SK-N-SH (cell line): ENCODE data around the gene VPS16. TPM values are rescaled to one million over a fixed set of nuclear protein-coding genes. Genes with fewer than 3 reads are reported as not detected.

Source experiments
- CTCF ChIA-PET: fragments of 300-600, 350-600 bp; formaldehyde crosslinking; extraction: SDS; loops from one replicate; lab custom pipeline; 2021; lab: Yijun Ruan, JAX
- POLR2A ChIA-PET: fragments of 350-600 bp; sonication (Branson Sonifier 250); formaldehyde crosslinking; extraction: SDS; loops from one replicate; lab custom pipeline; 2020; ENCODE audit warnings: antibody characterized with exemption, inconsistent platforms; lab: Yijun Ruan, JAX
- DNase-seq: peaks from one replicate; pipeline ENCODE4 v3.0.0; 2012
- H2AFZ ChIP-seq: fragments of 200-600 bp; sonication (generic); 2 replicates; pipeline ENCODE4 v1.8.1; 2016; ENCODE audit warnings: antibody characterized with exemption, mild to moderate bottlenecking, low read depth
- H3F3A ChIP-seq: fragments of 200-600 bp; sonication (generic); replicated peaks from 2 replicates; pipeline ENCODE3; 2016; ENCODE audit warnings: antibody characterized with exemption, mild to moderate bottlenecking; ENCODE audit not compliant: insufficient read depth
- H3K27ac ChIP-seq, 2 experiments: fragments of 200-500 bp in 1 of 2; fragments of 200-600 bp in 1 of 2; sonication (Bioruptor generic) in 1 of 2; sonication (generic), shearing (Covaris generic) in 1 of 2; 2 replicates each; pipeline versions ENCODE4 v1.5.1 to v1.6.1; 2014 to 2016; ENCODE audit warnings: low read depth in 2 of 2, inconsistent platforms in 1 of 2, low read length in 1 of 2, mild to moderate bottlenecking in 1 of 2, mixed read lengths in 1 of 2
- H3K27me3 ChIP-seq: fragments of 200-600 bp; sonication (generic), shearing (Covaris generic); 2 replicates; pipeline ENCODE4 v1.6.1; 2016; ENCODE audit warnings: mixed run types; ENCODE audit not compliant: insufficient read depth
- H3K36me3 ChIP-seq, 2 experiments: fragments of 200-500 bp in 1 of 2; fragments of 200-600 bp in 1 of 2; sonication (Bioruptor generic) in 1 of 2; sonication (generic) in 1 of 2; replicated peaks in 1 of 2; 2 replicates each; pipeline versions ENCODE3 to v1.5.1; 2014 to 2016; ENCODE audit warnings: low read length in 1 of 2, mild to moderate bottlenecking in 1 of 2; ENCODE audit not compliant: insufficient read depth in 2 of 2, control insufficient read depth in 1 of 2
- H3K4me1 ChIP-seq, 2 experiments: fragments of 200-500 bp in 1 of 2; fragments of 200-600 bp in 1 of 2; sonication (Bioruptor generic) in 1 of 2; sonication (generic), shearing (Covaris generic) in 1 of 2; 2 replicates each; pipeline versions ENCODE4 v1.5.1 to v1.6.1; 2014 to 2016; ENCODE audit warnings: low read depth in 1 of 2, low read length in 1 of 2, mixed run types in 1 of 2; ENCODE audit not compliant: insufficient read depth in 2 of 2, control insufficient read depth in 1 of 2
- H3K4me2 ChIP-seq: fragments of 200-600 bp; sonication (generic), shearing (Covaris generic); 2 replicates; pipeline ENCODE4 v1.6.1; 2017; ENCODE audit warnings: mixed run types
- H3K4me3 ChIP-seq, 2 experiments: fragments of 200-500 bp in 1 of 2; fragments of 200-600 bp in 1 of 2; sonication (Bioruptor generic) in 1 of 2; sonication (generic), shearing (Covaris generic) in 1 of 2; 2 replicates each; pipeline versions ENCODE4 v1.5.1 to v1.8.1; 2014 to 2016; ENCODE audit warnings: low read depth in 2 of 2, inconsistent platforms in 1 of 2, low read length in 1 of 2, mild to moderate bottlenecking in 1 of 2, mixed read lengths in 1 of 2, moderate library complexity in 1 of 2
- H3K79me2 ChIP-seq: fragments of 200-600 bp; sonication (generic); 2 replicates; pipeline ENCODE4 v1.8.1; 2017; ENCODE audit warnings: mild to moderate bottlenecking; ENCODE audit not compliant: insufficient read depth
- H3K9ac ChIP-seq: fragments of 200-600 bp; sonication (generic); 2 replicates; pipeline ENCODE4 v1.6.1; 2017; ENCODE audit warnings: mixed run types
- H3K9me2 ChIP-seq: fragments of 200-600 bp; sonication (generic); 2 replicates; pipeline ENCODE4 v1.6.1; 2017; ENCODE audit warnings: mixed run types
- H3K9me3 ChIP-seq: fragments of 200-600 bp; sonication (generic); 2 replicates; pipeline ENCODE4 v1.6.1; 2017; ENCODE audit warnings: mixed run types, mild to moderate bottlenecking, moderate library complexity
- H4K20me1 ChIP-seq: fragments of 200-600 bp; sonication (generic); 2 replicates; pipeline ENCODE4 v1.6.1; 2017; ENCODE audit warnings: mild to moderate bottlenecking, mixed run types; ENCODE audit not compliant: insufficient read depth
- CTCF ChIP-seq: fragments of 200-600 bp; sonication (generic); IDR thresholded peaks from 2 replicates; pipeline ENCODE4 v1.6.1; 2017; ENCODE audit warnings: antibody characterized with exemption, mild to moderate bottlenecking, moderate library complexity
- ELF1 ChIP-seq: IDR thresholded peaks from 2 replicates; pipeline ENCODE4 v1.4.0; 2012
- EP300 ChIP-seq, 2 experiments: IDR thresholded peaks; 2 replicates each; pipeline versions ENCODE4 v1.4.0 to v1.6.1; 2012; ENCODE audit warnings: borderline replicate concordance in 1 of 2, low read depth in 1 of 2, low read length in 1 of 2
- FOXJ3 ChIP-seq: sonication (generic); formaldehyde crosslinking; IDR thresholded peaks from 2 replicates; pipeline ENCODE4 v1.5.1; 2020; ENCODE audit warnings: mild to moderate bottlenecking, missing genetic modification reagents
- FOXM1 ChIP-seq: IDR thresholded peaks from 2 replicates; pipeline ENCODE4 v1.4.0; 2012; ENCODE audit warnings: low read depth, mild to moderate bottlenecking
- GABPA ChIP-seq: IDR thresholded peaks from 2 replicates; pipeline ENCODE4 v1.4.0; 2012; ENCODE audit warnings: low read depth, mild to moderate bottlenecking
- JUND ChIP-seq: IDR thresholded peaks from 2 replicates; pipeline ENCODE4 v1.4.0; 2012
- MXI1 ChIP-seq: IDR thresholded peaks from 2 replicates; pipeline ENCODE4 v1.6.1; 2012; ENCODE audit warnings: mild to moderate bottlenecking, low read depth, low read length, improper control_type of control experiment
- POLR2AphosphoS5 ChIP-seq: IDR thresholded peaks from 2 replicates; pipeline ENCODE4 v1.6.1; 2012; ENCODE audit warnings: low read depth, low read length
- RAD21 ChIP-seq: IDR thresholded peaks from 2 replicates; pipeline ENCODE4 v1.6.1; 2012; ENCODE audit warnings: mild to moderate bottlenecking, low read length
- RXRA ChIP-seq: IDR thresholded peaks from 2 replicates; pipeline ENCODE4 v1.4.0; 2012; ENCODE audit warnings: low read depth, mild to moderate bottlenecking, borderline replicate concordance
- SIN3A ChIP-seq: IDR thresholded peaks from 2 replicates; pipeline ENCODE4 v1.6.1; 2012; ENCODE audit warnings: low read depth, mild to moderate bottlenecking, low read length, moderate library complexity, borderline replicate concordance
- TAF1 ChIP-seq: IDR thresholded peaks from 2 replicates; pipeline ENCODE4 v1.6.1; 2012; ENCODE audit warnings: low read depth, mild to moderate bottlenecking, low read length, moderate library complexity, borderline replicate concordance
- TEAD4 ChIP-seq: IDR thresholded peaks from 2 replicates; pipeline ENCODE4 v1.4.0; 2012; ENCODE audit warnings: mild to moderate bottlenecking, borderline replicate concordance; ENCODE audit not compliant: insufficient read depth
- ZBTB33 ChIP-seq: IDR thresholded peaks from 2 replicates; pipeline ENCODE4 v1.4.0; 2012; ENCODE audit warnings: low read depth, borderline replicate concordance
- WGBS: methylation state at CpG from one replicate; pipeline ENCODE4 v1.1.6; 2017; ENCODE audit warnings: low lambda C conversion rate; 5-methylcytosine and 5-hydroxymethylcytosine counted together
- polyA plus RNA-seq, 3 experiments: library from polyadenylated mRNA; depleted of rRNA; stranded (reverse); fragments of >200 nt; gene quantifications; 2 replicates each; pipeline ENCODE4 v1.2.3, GENCODE V29; 2012
- TF ChIP-seq, protein P1 (sequence below): fragments of 150-350 bp; IDR thresholded peaks from 2 replicates; pipeline ENCODE4 v1.6.1; 2017; ENCODE audit warnings: antibody characterized with exemption, low read length, low read depth, borderline replicate concordance
- TF ChIP-seq, protein P2 (sequence below): IDR thresholded peaks from 2 replicates; pipeline ENCODE4 v1.4.0; 2012; ENCODE audit warnings: low read depth, borderline replicate concordance
- TF ChIP-seq, protein P3 (sequence below): IDR thresholded peaks from 2 replicates; pipeline ENCODE4; 2012

Gene VPS16
- polyA plus RNA-seq, 1 of the 3 experiments (the other 2 are of a cell fraction), result 62.0 TPM

DNA sequence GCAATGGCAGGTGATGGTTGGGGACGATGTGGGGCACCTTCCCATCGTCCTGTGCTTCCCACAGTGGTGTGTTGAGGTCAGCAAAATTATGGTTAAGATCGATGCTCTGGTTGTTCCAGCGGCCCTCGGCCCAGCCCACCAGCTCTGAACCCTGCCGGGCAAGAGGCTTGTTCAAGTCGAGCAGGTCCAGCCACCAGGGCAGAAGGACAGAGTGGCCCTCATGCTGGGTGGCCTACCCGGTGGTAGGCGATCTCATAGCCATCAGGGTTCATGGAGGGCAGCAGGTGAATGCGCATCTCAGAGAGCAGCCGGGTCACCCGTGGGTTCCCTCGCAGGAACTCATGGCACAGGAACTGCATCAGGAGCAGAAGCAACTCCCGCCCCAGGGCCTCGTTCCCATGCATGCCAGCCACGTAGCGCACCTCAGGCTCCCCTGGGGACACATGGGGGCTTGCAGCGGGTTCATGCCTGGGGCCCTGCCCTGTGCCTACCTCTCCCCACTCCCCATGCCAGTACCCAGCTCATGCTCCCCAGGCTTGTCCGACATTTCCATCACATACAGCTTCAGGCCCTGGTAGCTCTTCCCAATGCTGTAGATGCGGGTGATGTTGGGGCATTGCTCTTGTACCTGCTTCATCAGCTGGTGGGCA lies 44.4 kb upstream of the VPS16 start:
- Histone ChIP-seq H3K9me3 (no peaks in the 10 kb centered on the region), H3K27me3 (no peaks in the 10 kb centered on the region), H3K9ac (no peak overlapping the region), H4K20me1 (no peaks in the 10 kb centered on the region), H3K27ac (no peak overlapping the region), H3F3A (no peaks in the 10 kb centered on the region), H3K9me2 (no peaks in the 10 kb centered on the region), H3K4me2 (no peak overlapping the region), H3K4me1 (peaks cover 0 to 11% of the 10 kb centered on the region in 2 experiments; a peak in 1 of 4 replicates), H3K4me3 (no peak overlapping the region), H2AFZ (no peak overlapping the region), H3K36me3 (peaks cover 0 to 19% of the 10 kb centered on the region in 2 experiments), H3K79me2 (no peaks in the 10 kb centered on the region)
- 88% methylated on average over 13 of the region's 20 CpGs for WGBS
- POLR2A ChIA-PET, result no interaction called here
- DNase-seq, result no peak
- CTCF ChIA-PET, result no interaction called here
- TF ChIP-seq, protein P1, sequence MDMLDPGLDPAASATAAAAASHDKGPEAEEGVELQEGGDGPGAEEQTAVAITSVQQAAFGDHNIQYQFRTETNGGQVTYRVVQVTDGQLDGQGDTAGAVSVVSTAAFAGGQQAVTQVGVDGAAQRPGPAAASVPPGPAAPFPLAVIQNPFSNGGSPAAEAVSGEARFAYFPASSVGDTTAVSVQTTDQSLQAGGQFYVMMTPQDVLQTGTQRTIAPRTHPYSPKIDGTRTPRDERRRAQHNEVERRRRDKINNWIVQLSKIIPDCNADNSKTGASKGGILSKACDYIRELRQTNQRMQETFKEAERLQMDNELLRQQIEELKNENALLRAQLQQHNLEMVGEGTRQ, result no peak
- TF ChIP-seq TAF1, result no peak
- TF ChIP-seq ELF1, result no peak
- no peak for TF ChIP-seq JUND
- TF ChIP-seq CTCF, result no peak
- TF ChIP-seq FOXM1, result no peak
- TF ChIP-seq EP300 (IDR thresholded peaks at IDR 0.05; ENCODE audit: borderline replicate concordance in 1 of 2, low read depth in 1 of 2, low read length in 1 of 2), result no peak
- no peak for TF ChIP-seq GABPA
- no peak for TF ChIP-seq MXI1
- no peak for TF ChIP-seq RAD21
- TF ChIP-seq, protein P2, sequence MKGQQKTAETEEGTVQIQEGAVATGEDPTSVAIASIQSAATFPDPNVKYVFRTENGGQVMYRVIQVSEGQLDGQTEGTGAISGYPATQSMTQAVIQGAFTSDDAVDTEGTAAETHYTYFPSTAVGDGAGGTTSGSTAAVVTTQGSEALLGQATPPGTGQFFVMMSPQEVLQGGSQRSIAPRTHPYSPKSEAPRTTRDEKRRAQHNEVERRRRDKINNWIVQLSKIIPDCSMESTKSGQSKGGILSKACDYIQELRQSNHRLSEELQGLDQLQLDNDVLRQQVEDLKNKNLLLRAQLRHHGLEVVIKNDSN, result no peak
- no peak for TF ChIP-seq POLR2AphosphoS5
- no peak for TF ChIP-seq RXRA
- TF ChIP-seq TEAD4, result no peak
- no peak for TF ChIP-seq SIN3A
- TF ChIP-seq, protein P3, sequence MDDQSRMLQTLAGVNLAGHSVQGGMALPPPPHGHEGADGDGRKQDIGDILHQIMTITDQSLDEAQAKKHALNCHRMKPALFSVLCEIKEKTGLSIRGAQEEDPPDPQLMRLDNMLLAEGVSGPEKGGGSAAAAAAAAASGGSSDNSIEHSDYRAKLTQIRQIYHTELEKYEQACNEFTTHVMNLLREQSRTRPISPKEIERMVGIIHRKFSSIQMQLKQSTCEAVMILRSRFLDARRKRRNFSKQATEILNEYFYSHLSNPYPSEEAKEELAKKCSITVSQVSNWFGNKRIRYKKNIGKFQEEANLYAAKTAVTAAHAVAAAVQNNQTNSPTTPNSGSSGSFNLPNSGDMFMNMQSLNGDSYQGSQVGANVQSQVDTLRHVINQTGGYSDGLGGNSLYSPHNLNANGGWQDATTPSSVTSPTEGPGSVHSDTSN, result no peak
- no peak for TF ChIP-seq ZBTB33
- no peak for TF ChIP-seq FOXJ3 (CRISPR knock-in tag)
